Spinal cord (tissue), 10 donors: ENCODE results near the gene SGK2. TPM values are rescaled to one million over a fixed set of nuclear protein-coding genes. Genes with fewer than 3 reads are reported as not detected.
A peak's percentile ranks its signal among the peaks of the same experiment; 100 is the strongest.

Experiments used
- DNase-seq, 6 donors: peaks; one replicate each; pipeline versions ENCODE4 v3.0.0 to v3.0.0-alpha.2; 2013 to 2015; ENCODE audit warnings: low spot score in 6 of 6, low read depth in 4 of 6
- H3K27ac ChIP-seq: one replicate; pipeline ENCODE4 v1.5.1; 2013; ENCODE audit warnings: low read depth, low read length, control low read depth
- H3K27me3 ChIP-seq: one replicate; pipeline ENCODE4 v1.6.1; 2013; ENCODE audit warnings: low read length; ENCODE audit not compliant: control insufficient read depth, insufficient read depth
- H3K36me3 ChIP-seq: one replicate; pipeline ENCODE4 v1.6.1; 2013; ENCODE audit warnings: low read length; ENCODE audit not compliant: control insufficient read depth, insufficient read depth
- H3K4me1 ChIP-seq: one replicate; pipeline ENCODE4 v1.6.1; 2013; ENCODE audit warnings: low read length; ENCODE audit not compliant: control insufficient read depth, insufficient read depth
- H3K4me3 ChIP-seq: one replicate; pipeline ENCODE4 v1.5.1; 2013; ENCODE audit warnings: low read depth, low read length, control low read depth
- H3K9me3 ChIP-seq: one replicate; pipeline ENCODE4 v1.6.1; 2013; ENCODE audit warnings: low read length; ENCODE audit not compliant: control insufficient read depth, insufficient read depth
- WGBS: methylation state at CpG from one replicate; pipeline ENCODE4 v1.1.5; 2013; ENCODE audit warnings: missing lambda C conversion rate; ENCODE audit not compliant: insufficient coverage; 5-methylcytosine and 5-hydroxymethylcytosine counted together
- long read RNA-seq, 4 donors: transcript quantifications; one replicate each; lab custom pipeline, GENCODE V29; 2026
- polyA plus RNA-seq, 2 donors: library from polyadenylated mRNA; unstranded; fragments of 120-200 nt; gene quantifications; one replicate each; pipeline ENCODE4 v1.2.1, GENCODE V29; 2013; ENCODE audit not compliant: insufficient read length in 2 of 2
- total RNA-seq, 2 donors: library from RNA; depleted of rRNA in 1 of 2; stranded (reverse); fragments of 120-200 nt in 1 of 2; fragments of >200 nt in 1 of 2; gene quantifications; one replicate each; pipeline versions ENCODE4 v1.2.3 to v1.2.4, GENCODE V29; 2013 to 2014
- donor health status: healthy.

SGK2 gene
- total RNA-seq (10 to 100 TPM in 1 of 2 donors, 1 to 10 TPM in 1; 6.4 to 20.7 TPM), polyA plus RNA-seq (10 to 100 TPM; 10.4 to 14.5 TPM)
- long read RNA-seq, donor 1 = 0 reads
- long read RNA-seq, donor 2, partial matches to known transcripts = 0 of 1 reads
- long read RNA-seq, donor 2, other reads (novel, unspliced or antisense) = 0 of 1 reads
- long read RNA-seq, donor 3 = 0 reads
- long read RNA-seq, donor 4 = 0 reads

- no peaks in the 10 kb centered on the region for H3K9me3 ChIP-seq
- 68% methylated on average over 12 of the region's 12 CpGs for WGBS
These were observed at the start of gene SGK2 for GRCh38 chr20:43558412-43559146. Gene SGK2 (plus strand): TSS chr20:43559027. CDS start chr20:43566496, 7,469 bp downstream.

GRCh38 chr20:43511879-43512278, 46.9 kb upstream of the SGK2 start:
- no peaks in the 10 kb centered on the region for H3K9me3 ChIP-seq
- H3K4me1 ChIP-seq = peaks cover 35% of the 10 kb centered on the region
- no peak overlapping the region for H3K4me3 ChIP-seq
- no peak for DNase-seq
- H3K27me3 ChIP-seq = peaks cover 9% of the 10 kb centered on the region
- WGBS = 91% methylated on average over 1 of the region's 1 CpG
- H3K36me3 ChIP-seq = peaks cover 14% of the 10 kb centered on the region
- H3K27ac ChIP-seq = no peak overlapping the region

More at GRCh38 chr20:43558412-43559146, at the start of gene SGK2:
- H3K27me3 ChIP-seq = no peaks in the 10 kb centered on the region
- H3K36me3 ChIP-seq = no peaks in the 10 kb centered on the region
- H3K4me3 ChIP-seq = no peak within 1 kb of the TSS
- H3K27ac ChIP-seq = no peak within 1 kb of the TSS
- no peak for DNase-seq
- H3K4me1 ChIP-seq = no peaks in the 10 kb centered on the region

- no peaks in the 10 kb centered on the region for H3K27me3 ChIP-seq
- peaks cover 24% of the 10 kb centered on the region for H3K4me1 ChIP-seq
- 50% methylated on average over 9 of the region's 10 CpGs for WGBS
- DNase-seq = no peak
- no peaks in the 10 kb centered on the region for H3K9me3 ChIP-seq
- no peak overlapping the region for H3K27ac ChIP-seq
- H3K4me3 ChIP-seq = peak overlapping the region; percentile 63
- peaks cover 14% of the 10 kb centered on the region for H3K36me3 ChIP-seq
These were observed 45.4 kb upstream of the SGK2 start for GRCh38 chr20:43513372-43513930.

GRCh38 chr20:43513931-43514647, 44.7 kb upstream of the SGK2 start:
- WGBS = 34% methylated on average over 39 of the region's 39 CpGs
- peak overlapping the region; percentile 63 for H3K4me3 ChIP-seq
- H3K9me3 ChIP-seq = no peaks in the 10 kb centered on the region
- H3K27me3 ChIP-seq = no peaks in the 10 kb centered on the region
- H3K27ac ChIP-seq = peak overlapping the region; percentile 86
- DNase-seq = peak; percentile 77 to 99 (median 91)
- H3K4me1 ChIP-seq = peaks cover 24% of the 10 kb centered on the region
- H3K36me3 ChIP-seq = peaks cover 14% of the 10 kb centered on the region

- Histone ChIP-seq H3K9me3 (no peaks in the 10 kb centered on the region), H3K4me1 (peaks cover 24% of the 10 kb centered on the region), H3K4me3 (peak overlapping the region; percentile 63), H3K36me3 (peaks cover 14% of the 10 kb centered on the region), H3K27ac (peak overlapping the region; percentile 86), H3K27me3 (no peaks in the 10 kb centered on the region)
- peak in 2 of 6 donors; percentile 23 to 67 for DNase-seq
- WGBS = 58% methylated on average over 21 of the region's 27 CpGs
These were observed 44.2 kb upstream of the SGK2 start for GRCh38 chr20:43514648-43514999.

- Histone ChIP-seq H3K4me1 (peaks cover 24% of the 10 kb centered on the region), H3K4me3 (no peak overlapping the region)
- no peak for DNase-seq
These were observed 43.2 kb upstream of the SGK2 start for GRCh38 chr20:43515628-43516027.

GRCh38 chr20:43516251-43516824, 42.5 kb upstream of the SGK2 start:
- WGBS = no CpG with 5 or more reads among the region's 1 CpG
- Histone ChIP-seq H3K36me3 (peaks cover 14% of the 10 kb centered on the region), H3K4me1 (peaks cover 24% of the 10 kb centered on the region), H3K4me3 (no peak overlapping the region), H3K27ac (no peak overlapping the region), H3K27me3 (no peaks in the 10 kb centered on the region), H3K9me3 (peaks cover 1% of the 10 kb centered on the region)
- no peak for DNase-seq

More at GRCh38 chr20:43515628-43516027, 43.2 kb upstream of the SGK2 start:
- H3K27me3 ChIP-seq = no peaks in the 10 kb centered on the region
- peaks cover 1% of the 10 kb centered on the region for H3K9me3 ChIP-seq
- 92% methylated on average over 1 of the region's 2 CpGs for WGBS
- no peak overlapping the region for H3K27ac ChIP-seq
- H3K36me3 ChIP-seq = peaks cover 14% of the 10 kb centered on the region

- H3K4me3 ChIP-seq = no peak overlapping the region
- WGBS = no CpG with 5 or more reads among the region's 1 CpG
- peaks cover 1% of the 10 kb centered on the region for H3K9me3 ChIP-seq
- H3K27me3 ChIP-seq = no peaks in the 10 kb centered on the region
- DNase-seq = peak in 1 of 6 donors; percentile 65
- no peak overlapping the region for H3K27ac ChIP-seq
- peaks cover 7% of the 10 kb centered on the region for H3K4me1 ChIP-seq
- H3K36me3 ChIP-seq = no peaks in the 10 kb centered on the region
These were observed 38.7 kb upstream of the SGK2 start for GRCh38 chr20:43520074-43520630.

GRCh38 chr20:43525021-43525420, 33.8 kb upstream of the SGK2 start:
- 38% methylated on average over 3 of the region's 5 CpGs for WGBS
- no peak overlapping the region for H3K4me3 ChIP-seq
- peaks cover 9% of the 10 kb centered on the region for H3K36me3 ChIP-seq
- no peak overlapping the region for H3K27ac ChIP-seq
- no peaks in the 10 kb centered on the region for H3K4me1 ChIP-seq
- peaks cover 1% of the 10 kb centered on the region for H3K9me3 ChIP-seq
- H3K27me3 ChIP-seq = no peaks in the 10 kb centered on the region
- peak in 1 of 6 donors; percentile 91 for DNase-seq
